ENCODE results near the gene DLL1. TPM values are rescaled to one million over a fixed set of nuclear protein-coding genes. Genes with fewer than 3 reads are reported as not detected.

Gene DLL1
- total and polyA plus RNA-seq, 4 experiments from 2014 or later, result 0.07 to 3.4 (median 1.7) TPM; not detected in 1

DNA sequence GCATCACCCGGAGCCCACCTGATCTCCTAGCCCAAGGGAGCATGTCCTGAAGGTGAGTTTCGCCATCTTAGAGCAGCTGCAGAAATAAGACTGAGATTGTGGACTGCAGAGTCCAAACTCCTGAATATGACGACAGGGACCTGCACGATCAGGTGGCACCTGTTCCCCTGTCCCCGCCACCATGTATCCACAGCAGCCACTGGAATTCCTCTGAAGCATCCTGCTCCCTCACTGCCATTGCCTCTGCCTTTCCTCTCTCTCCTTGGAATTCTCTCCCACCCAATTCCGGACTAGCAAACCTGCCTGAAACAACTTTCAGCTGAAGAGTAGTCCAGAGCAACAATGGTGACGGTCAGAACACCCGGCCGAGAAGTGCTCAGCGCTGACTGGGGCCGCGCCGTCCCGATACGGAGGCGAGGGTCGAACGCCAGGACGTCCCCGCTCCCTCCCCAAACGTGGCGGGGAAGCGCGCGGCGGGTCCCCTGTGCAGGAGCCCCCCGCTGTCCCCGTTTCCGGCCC lies 15.0 kb upstream of the DLL1 start:
- CTCF ChIA-PET (ENCODE audit: partially characterized antibody), result interaction anchor here (4.4 kb wide), 1 partner anchor 13 kb away, joined by 31 read pairs; the partner anchor contains the start of gene DLL1

GRCh38 chr6:170301184-170301583 lies 10.3 kb upstream of the DLL1 start:
- ChIA-PET CTCF (ENCODE audit: partially characterized antibody) (no interaction called here), POLR2A (ENCODE audit: partially characterized antibody) (no interaction called here)
- DNase-seq, result no peak
- H3K27me3 Mint-ChIP-seq, result peaks cover 21 to 35% of the 10 kb centered on the region in 2 donors
- H3K27ac Mint-ChIP-seq, result no peak overlapping the region
- Histone ChIP-seq H3K27me3 (ENCODE audit: insufficient read depth, low read length) (peaks cover 9% of the 10 kb centered on the region), H3K4me1 (ENCODE audit: insufficient read depth, low read length) (peaks cover 16% of the 10 kb centered on the region), H3K4me3 (ENCODE audit: low read length in 2 of 2) (no peak overlapping the region), H3K9me3 (ENCODE audit: control insufficient read depth in 1 of 2, low read length in 2 of 2) (no peaks in the 10 kb centered on the region), H3K36me3 (ENCODE audit: insufficient read depth, low read length) (no peaks in the 10 kb centered on the region), H3K27ac (ENCODE audit: low read depth, low read length) (no peak overlapping the region)
- H3K4me3 Mint-ChIP-seq, result no peak overlapping the region
- H3K9me3 Mint-ChIP-seq, result peaks cover 0 to 5% (median 0%) of the 10 kb centered on the region in 8 donors
- no peaks in the 10 kb centered on the region for H3K36me3 Mint-ChIP-seq
- H3K4me1 Mint-ChIP-seq, result peaks cover 0 to 4% (median 3%) of the 10 kb centered on the region in 4 donors
- intact Hi-C loops (cut with micrococcal nuclease), result loop anchor here (10.0 kb wide), 1 partner anchor 596 kb away; the partner anchor contains the start of genes C6orf120 and WDR27

More for the DNA sequence above, 15.0 kb upstream of the DLL1 start:
- H3K36me3 Mint-ChIP-seq, result peaks cover 0 to 13% of the 10 kb centered on the region in 2 donors
- peak overlapping the region; percentile 26 to 99 for H3K4me3 ChIP-seq (ENCODE audit: low read length in 2 of 2)
- no peak for DNase-seq
- H3K9me3 Mint-ChIP-seq, result peaks cover 0 to 5% (median 0%) of the 10 kb centered on the region in 8 donors
- H3K27ac Mint-ChIP-seq, result peak overlapping the region; percentile 38 to 90 (median 80)
- H3K4me3 Mint-ChIP-seq, result peak overlapping the region; percentile 76 to 83 (median 80)
- H3K27me3 Mint-ChIP-seq, result peaks cover 9 to 16% of the 10 kb centered on the region in 2 donors
- H3K4me1 ChIP-seq (ENCODE audit: insufficient read depth, low read length), result peaks cover 47% of the 10 kb centered on the region
- intact Hi-C loops (cut with micrococcal nuclease), result loop anchor here (1.0 to 10.0 kb wide), 7 partner anchors 14 to 1094 kb away; partner anchors contain the start of genes C6orf120, DYNLT2, ERMARD and TBP
- no peaks in the 10 kb centered on the region for H3K36me3 ChIP-seq (ENCODE audit: insufficient read depth, low read length)
- peaks cover 28 to 37% (median 35%) of the 10 kb centered on the region in 4 donors for H3K4me1 Mint-ChIP-seq
- POLR2A ChIA-PET (ENCODE audit: partially characterized antibody), result interaction anchor here (0.8 to 4.1 kb wide), 7 partner anchors 10 to 604 kb away, joined by 3 to 22 read pairs (median 7); partner anchors contain the start of genes C6orf120, DLL1, DYNLT2 and ERMARD
- no peaks in the 10 kb centered on the region for H3K27me3 ChIP-seq (ENCODE audit: insufficient read depth, low read length)
- peak overlapping the region; percentile 84 for H3K27ac ChIP-seq (ENCODE audit: low read depth, low read length)
- H3K9me3 ChIP-seq (ENCODE audit: control insufficient read depth in 1 of 2, low read length in 2 of 2), result no peaks in the 10 kb centered on the region

DNA sequence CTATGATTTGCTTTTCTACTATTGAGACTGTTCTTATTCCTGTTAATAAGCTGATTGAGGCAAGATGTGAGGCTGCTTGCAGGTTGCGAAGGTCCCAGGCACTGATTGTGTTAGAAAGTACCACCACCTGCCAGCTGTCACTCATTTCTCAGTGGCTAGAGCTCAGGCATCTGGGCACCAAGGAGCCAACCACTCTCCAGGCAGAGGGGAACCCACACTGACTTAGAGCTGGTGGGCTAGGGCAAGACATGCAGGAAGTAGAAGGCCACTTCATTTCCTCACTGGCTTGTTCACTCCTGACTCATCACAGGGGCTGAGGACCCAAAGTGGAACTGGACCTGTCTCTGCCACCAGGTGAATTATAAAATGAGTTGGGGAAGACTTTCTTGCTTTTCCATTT lies 7.8 kb upstream of the DLL1 start:
- H3K36me3 Mint-ChIP-seq, result no peaks in the 10 kb centered on the region
- intact Hi-C loops (cut with micrococcal nuclease), result no loop called here
- H3K27ac ChIP-seq (ENCODE audit: low read depth, low read length), result no peak overlapping the region
- ChIA-PET POLR2A (ENCODE audit: partially characterized antibody) (no interaction called here), CTCF (ENCODE audit: partially characterized antibody) (no interaction called here)
- no peaks in the 10 kb centered on the region for H3K36me3 ChIP-seq (ENCODE audit: insufficient read depth, low read length)
- peaks cover 30% of the 10 kb centered on the region for H3K4me1 ChIP-seq (ENCODE audit: insufficient read depth, low read length)
- no peak for DNase-seq
- H3K27me3 ChIP-seq (ENCODE audit: insufficient read depth, low read length), result peaks cover 25% of the 10 kb centered on the region
- H3K27ac Mint-ChIP-seq, result no peak overlapping the region
- H3K4me1 Mint-ChIP-seq, result peaks cover 8 to 21% (median 11%) of the 10 kb centered on the region in 4 donors
- peaks cover 0 to 5% (median 0%) of the 10 kb centered on the region in 8 donors for H3K9me3 Mint-ChIP-seq
- no peak overlapping the region for H3K4me3 ChIP-seq (ENCODE audit: low read length in 2 of 2)
- no peaks in the 10 kb centered on the region for H3K9me3 ChIP-seq (ENCODE audit: control insufficient read depth in 1 of 2, low read length in 2 of 2)
- no peak overlapping the region for H3K4me3 Mint-ChIP-seq
- H3K27me3 Mint-ChIP-seq, result peaks cover 32 to 46% of the 10 kb centered on the region in 2 donors

GRCh38 chr6:170297576-170298330 lies 6.9 kb upstream of the DLL1 start:
- Histone ChIP-seq H3K4me3 (ENCODE audit: low read length in 2 of 2) (no peak overlapping the region), H3K4me1 (ENCODE audit: insufficient read depth, low read length) (peaks cover 40% of the 10 kb centered on the region), H3K27me3 (ENCODE audit: insufficient read depth, low read length) (peaks cover 29% of the 10 kb centered on the region), H3K9me3 (ENCODE audit: control insufficient read depth in 1 of 2, low read length in 2 of 2) (no peaks in the 10 kb centered on the region), H3K36me3 (ENCODE audit: insufficient read depth, low read length) (no peaks in the 10 kb centered on the region), H3K27ac (ENCODE audit: low read depth, low read length) (no peak overlapping the region)
- Mint-ChIP-seq H3K36me3 (no peaks in the 10 kb centered on the region), H3K4me1 (peaks cover 14 to 30% (median 19%) of the 10 kb centered on the region in 4 donors), H3K9me3 (peaks cover 0 to 5% (median 0%) of the 10 kb centered on the region in 8 donors), H3K4me3 (peak overlapping the region in 4 of 8 donors; percentile 5 to 53 (median 19)), H3K27ac (peak overlapping the region in 1 of 7 donors; percentile 10), H3K27me3 (peaks cover 35 to 50% of the 10 kb centered on the region in 2 donors)
- no peak for DNase-seq
- intact Hi-C loops (cut with micrococcal nuclease), result no loop called here
- ChIA-PET POLR2A (ENCODE audit: partially characterized antibody) (interaction anchor here (4.3 kb wide), 1 partner anchor 10 kb away, joined by 22 read pairs; the partner anchor contains the start of gene FAM120B), CTCF (ENCODE audit: partially characterized antibody) (no interaction called here)

- H3K4me1 Mint-ChIP-seq, result peaks cover 21 to 38% (median 26%) of the 10 kb centered on the region in 4 donors
- peak overlapping the region in 1 of 7 donors; percentile 10 for H3K27ac Mint-ChIP-seq
- no peak for DNase-seq
- peaks cover 0 to 5% (median 0%) of the 10 kb centered on the region in 8 donors for H3K9me3 Mint-ChIP-seq
- H3K4me1 ChIP-seq (ENCODE audit: insufficient read depth, low read length), result peaks cover 48% of the 10 kb centered on the region
- no peak overlapping the region for H3K4me3 ChIP-seq (ENCODE audit: low read length in 2 of 2)
- no peaks in the 10 kb centered on the region for H3K36me3 Mint-ChIP-seq
- peaks cover 38 to 54% of the 10 kb centered on the region in 2 donors for H3K27me3 Mint-ChIP-seq
- intact Hi-C loops (cut with micrococcal nuclease), result no loop called here
- no peak overlapping the region for H3K27ac ChIP-seq (ENCODE audit: low read depth, low read length)
- CTCF ChIA-PET (ENCODE audit: partially characterized antibody), result no interaction called here
- peaks cover 37% of the 10 kb centered on the region for H3K27me3 ChIP-seq (ENCODE audit: insufficient read depth, low read length)
- POLR2A ChIA-PET (ENCODE audit: partially characterized antibody), result interaction anchor here (1.0 to 4.3 kb wide), 2 partner anchors 10 to 11 kb away, joined by 3 to 22 read pairs; partner anchors contain the start of gene FAM120B
- no peaks in the 10 kb centered on the region for H3K36me3 ChIP-seq (ENCODE audit: insufficient read depth, low read length)
- no peaks in the 10 kb centered on the region for H3K9me3 ChIP-seq (ENCODE audit: control insufficient read depth in 1 of 2, low read length in 2 of 2)
- peak overlapping the region in 6 of 8 donors; percentile 15 to 65 (median 36) for H3K4me3 Mint-ChIP-seq
These were observed 6.1 kb upstream of the DLL1 start for GRCh38 chr6:170296746-170297575.

GRCh38 chr6:170296423-170296745 lies 5.5 kb upstream of the DLL1 start:
- CTCF ChIA-PET (ENCODE audit: partially characterized antibody), result no interaction called here
- peaks cover 0 to under 1% (median 0%) of the 10 kb centered on the region in 8 donors for H3K9me3 Mint-ChIP-seq
- H3K9me3 ChIP-seq (ENCODE audit: control insufficient read depth in 1 of 2, low read length in 2 of 2), result no peaks in the 10 kb centered on the region
- peaks cover 24 to 43% (median 30%) of the 10 kb centered on the region in 4 donors for H3K4me1 Mint-ChIP-seq
- peak overlapping the region in 1 of 2 donors; percentile 49 for H3K4me3 ChIP-seq (ENCODE audit: low read length in 2 of 2)
- POLR2A ChIA-PET (ENCODE audit: partially characterized antibody), result interaction anchor here (1.0 to 4.3 kb wide), 4 partner anchors 10 to 208 kb away, joined by 3 to 22 read pairs (median 6); partner anchors contain the start of gene FAM120B
- no peaks in the 10 kb centered on the region for H3K36me3 ChIP-seq (ENCODE audit: insufficient read depth, low read length)
- peaks cover 40 to 51% of the 10 kb centered on the region in 2 donors for H3K27me3 Mint-ChIP-seq
- intact Hi-C loops (cut with micrococcal nuclease), result no loop called here
- no peak for DNase-seq
- no peak overlapping the region for H3K27ac Mint-ChIP-seq
- peaks cover 53% of the 10 kb centered on the region for H3K4me1 ChIP-seq (ENCODE audit: insufficient read depth, low read length)
- H3K27me3 ChIP-seq (ENCODE audit: insufficient read depth, low read length), result peaks cover 37% of the 10 kb centered on the region
- H3K36me3 Mint-ChIP-seq, result peaks cover 0 to 2% of the 10 kb centered on the region in 2 donors
- no peak overlapping the region for H3K27ac ChIP-seq (ENCODE audit: low read depth, low read length)
- H3K4me3 Mint-ChIP-seq, result peak overlapping the region in 1 of 8 donors; percentile 71

All from CD4-positive, alpha-beta memory T cell (primary cell).